ENCODE measurements around the gene SDS.

DNA sequence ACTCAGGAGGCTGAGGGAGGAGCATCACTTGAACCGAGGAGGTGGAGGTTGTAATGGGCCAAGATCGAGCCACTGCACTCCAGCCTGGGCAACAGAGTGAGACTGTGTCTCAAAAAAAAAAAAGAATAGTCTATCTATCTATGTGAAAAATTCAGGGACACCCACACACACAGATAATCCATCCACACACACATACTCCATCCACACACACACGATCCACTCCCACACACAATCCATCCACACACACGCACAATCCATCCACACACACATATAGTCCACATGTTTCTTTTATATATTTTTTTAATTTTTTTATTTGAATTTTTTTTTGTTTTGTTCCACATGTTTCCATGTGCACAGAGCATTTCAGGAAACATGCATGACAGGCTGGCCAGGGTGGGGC, 3.3 kb downstream of the SDS start:
- TF ChIP-seq, protein P1, sequence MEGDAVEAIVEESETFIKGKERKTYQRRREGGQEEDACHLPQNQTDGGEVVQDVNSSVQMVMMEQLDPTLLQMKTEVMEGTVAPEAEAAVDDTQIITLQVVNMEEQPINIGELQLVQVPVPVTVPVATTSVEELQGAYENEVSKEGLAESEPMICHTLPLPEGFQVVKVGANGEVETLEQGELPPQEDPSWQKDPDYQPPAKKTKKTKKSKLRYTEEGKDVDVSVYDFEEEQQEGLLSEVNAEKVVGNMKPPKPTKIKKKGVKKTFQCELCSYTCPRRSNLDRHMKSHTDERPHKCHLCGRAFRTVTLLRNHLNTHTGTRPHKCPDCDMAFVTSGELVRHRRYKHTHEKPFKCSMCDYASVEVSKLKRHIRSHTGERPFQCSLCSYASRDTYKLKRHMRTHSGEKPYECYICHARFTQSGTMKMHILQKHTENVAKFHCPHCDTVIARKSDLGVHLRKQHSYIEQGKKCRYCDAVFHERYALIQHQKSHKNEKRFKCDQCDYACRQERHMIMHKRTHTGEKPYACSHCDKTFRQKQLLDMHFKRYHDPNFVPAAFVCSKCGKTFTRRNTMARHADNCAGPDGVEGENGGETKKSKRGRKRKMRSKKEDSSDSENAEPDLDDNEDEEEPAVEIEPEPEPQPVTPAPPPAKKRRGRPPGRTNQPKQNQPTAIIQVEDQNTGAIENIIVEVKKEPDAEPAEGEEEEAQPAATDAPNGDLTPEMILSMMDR (IDR thresholded peaks at IDR 0.05): no peak
- TF ChIP-seq POLR2A (IDR thresholded peaks at IDR 0.05): no peak
